K562 (cell line): ENCODE data around the gene TDRD9.

Experiments used
- CHD1 ChIP-seq: fragments of 200-600 bp; sonication (generic); IDR thresholded peaks from one replicate; pipeline ENCODE4 v1.6.1; 2012; ENCODE audit warnings: mild to moderate bottlenecking, moderate library complexity, low read length, inconsistent platforms
- ELF1 ChIP-seq: fragments of 200-800 bp; sonication (Bioruptor generic); IDR thresholded peaks from 2 replicates; pipeline ENCODE4 v1.6.1; 2016; ENCODE audit warnings: missing genetic modification characterization, missing compliant biosample characterization
- ELF4 ChIP-seq: fragments of 450-650 bp; formaldehyde crosslinking; IDR thresholded peaks from 2 replicates; pipeline ENCODE4 v1.4.0; 2022; ENCODE audit warnings: missing genetic modification characterization
- GABPA ChIP-seq: fragments of 200-800 bp; sonication (Bioruptor generic); conservative IDR thresholded peaks from 2 replicates; pipeline ENCODE4 v1.6.1; 2016; ENCODE audit warnings: low read depth, missing genetic modification characterization, missing compliant biosample characterization
- NR1H2 ChIP-seq: sonication (generic); formaldehyde crosslinking; IDR thresholded peaks from 2 replicates; pipeline ENCODE4 v1.4.0; 2020; ENCODE audit warnings: mild to moderate bottlenecking, missing genetic modification reagents
- POLR2AphosphoS5 ChIP-seq: IDR thresholded peaks from 2 replicates; pipeline ENCODE4 v1.6.1; 2011; ENCODE audit warnings: mild to moderate bottlenecking, low read depth, low read length, moderate library complexity; ENCODE audit not compliant: control insufficient read depth, insufficient read depth
- TF ChIP-seq, protein P1 (sequence below): IDR thresholded peaks from 3 replicates; pipeline ENCODE4 v1.6.1; 2011; ENCODE audit warnings: borderline replicate concordance, mild to moderate bottlenecking; ENCODE audit not compliant: insufficient read length, insufficient read depth
- TF ChIP-seq, protein P2 (sequence below), 3 experiments: IDR thresholded peaks in 2 of 3; conservative IDR thresholded peaks in 1 of 3; 2 replicates each; pipeline ENCODE4 v1.5.1; 2011 to 2012; ENCODE audit warnings: low read length in 3 of 3, mild to moderate bottlenecking in 3 of 3, control low read depth in 2 of 3, improper control_type of control experiment in 1 of 3, inconsistent platforms in 1 of 3, low read depth in 1 of 3, mixed read lengths in 1 of 3, moderate library complexity in 1 of 3; ENCODE audit not compliant: insufficient read depth in 2 of 3

DNA sequence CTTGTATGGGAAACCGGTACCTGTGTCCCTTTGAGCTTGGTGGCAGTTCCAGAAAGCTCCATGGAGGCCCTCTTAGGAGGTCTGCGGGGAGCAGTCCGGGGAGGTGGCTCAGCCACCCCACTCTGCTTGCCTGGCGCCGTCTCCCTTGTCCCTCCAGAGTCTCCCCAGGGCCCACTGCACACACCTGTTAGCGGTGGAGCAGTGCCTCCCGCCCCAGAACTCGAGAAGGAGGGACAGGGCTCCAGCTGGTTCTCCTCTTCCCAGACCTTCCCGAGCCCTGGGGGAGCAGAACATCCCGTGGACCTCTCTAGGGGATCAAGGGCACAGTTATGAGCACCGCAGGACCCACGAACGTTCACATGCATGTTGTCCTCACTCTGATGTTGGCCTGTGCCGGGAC, 168.1 kb downstream of the TDRD9 start:
- TF ChIP-seq POLR2AphosphoS5, result no peak
- TF ChIP-seq, protein P1, sequence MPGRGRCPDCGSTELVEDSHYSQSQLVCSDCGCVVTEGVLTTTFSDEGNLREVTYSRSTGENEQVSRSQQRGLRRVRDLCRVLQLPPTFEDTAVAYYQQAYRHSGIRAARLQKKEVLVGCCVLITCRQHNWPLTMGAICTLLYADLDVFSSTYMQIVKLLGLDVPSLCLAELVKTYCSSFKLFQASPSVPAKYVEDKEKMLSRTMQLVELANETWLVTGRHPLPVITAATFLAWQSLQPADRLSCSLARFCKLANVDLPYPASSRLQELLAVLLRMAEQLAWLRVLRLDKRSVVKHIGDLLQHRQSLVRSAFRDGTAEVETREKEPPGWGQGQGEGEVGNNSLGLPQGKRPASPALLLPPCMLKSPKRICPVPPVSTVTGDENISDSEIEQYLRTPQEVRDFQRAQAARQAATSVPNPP, result no peak
- no peak for TF ChIP-seq NR1H2
- no peak for TF ChIP-seq GABPA
- TF ChIP-seq CHD1, result no peak
- no peak for TF ChIP-seq ELF4 (CRISPR knock-in tag)
- TF ChIP-seq, protein P2, sequence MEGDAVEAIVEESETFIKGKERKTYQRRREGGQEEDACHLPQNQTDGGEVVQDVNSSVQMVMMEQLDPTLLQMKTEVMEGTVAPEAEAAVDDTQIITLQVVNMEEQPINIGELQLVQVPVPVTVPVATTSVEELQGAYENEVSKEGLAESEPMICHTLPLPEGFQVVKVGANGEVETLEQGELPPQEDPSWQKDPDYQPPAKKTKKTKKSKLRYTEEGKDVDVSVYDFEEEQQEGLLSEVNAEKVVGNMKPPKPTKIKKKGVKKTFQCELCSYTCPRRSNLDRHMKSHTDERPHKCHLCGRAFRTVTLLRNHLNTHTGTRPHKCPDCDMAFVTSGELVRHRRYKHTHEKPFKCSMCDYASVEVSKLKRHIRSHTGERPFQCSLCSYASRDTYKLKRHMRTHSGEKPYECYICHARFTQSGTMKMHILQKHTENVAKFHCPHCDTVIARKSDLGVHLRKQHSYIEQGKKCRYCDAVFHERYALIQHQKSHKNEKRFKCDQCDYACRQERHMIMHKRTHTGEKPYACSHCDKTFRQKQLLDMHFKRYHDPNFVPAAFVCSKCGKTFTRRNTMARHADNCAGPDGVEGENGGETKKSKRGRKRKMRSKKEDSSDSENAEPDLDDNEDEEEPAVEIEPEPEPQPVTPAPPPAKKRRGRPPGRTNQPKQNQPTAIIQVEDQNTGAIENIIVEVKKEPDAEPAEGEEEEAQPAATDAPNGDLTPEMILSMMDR (IDR thresholded peaks at IDR 0.05 in 2 of 3, conservative IDR thresholded peaks at IDR 0.05 in 1 of 3; ENCODE audit: insufficient read depth in 2 of 3, low read depth in 1 of 3, low read length in 3 of 3), result no peak
- no peak for TF ChIP-seq ELF1 (tag)
